ENCODE data around the gene FCHO1.

DNA sequence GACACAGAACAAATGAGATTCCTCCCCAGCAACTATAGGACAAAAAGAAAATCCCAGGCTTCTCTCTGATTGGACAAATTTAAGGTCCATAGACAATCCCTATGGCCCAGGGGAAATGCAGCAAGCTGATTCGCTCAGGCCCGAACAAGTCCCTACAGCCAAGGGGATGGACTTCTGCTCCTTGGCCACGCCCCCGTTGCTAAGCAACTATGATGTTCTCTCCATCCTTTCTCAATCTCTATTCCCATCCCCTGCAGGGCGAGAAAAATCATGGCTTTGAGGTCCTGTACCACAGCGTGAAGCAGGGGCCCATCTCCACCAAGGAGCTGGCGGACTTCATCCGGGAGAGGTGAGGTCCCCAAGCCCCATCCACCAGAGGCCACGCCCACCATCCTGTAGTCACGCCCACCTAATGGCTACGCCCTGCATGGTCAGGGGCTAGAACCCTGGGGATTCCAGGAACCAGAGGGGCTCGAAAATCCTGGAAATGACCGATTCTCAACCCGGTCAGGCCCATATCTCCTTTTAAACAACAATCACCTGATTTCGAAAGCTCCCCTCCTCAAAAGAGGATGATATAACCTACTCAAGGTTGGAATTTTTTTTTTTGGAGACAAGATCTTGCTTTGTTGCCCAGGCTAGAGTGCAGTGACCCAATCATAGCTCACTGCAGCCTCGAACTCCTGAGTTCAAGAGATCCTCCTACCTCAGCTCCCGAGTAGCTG, 11.4 kb downstream of the FCHO1 start:
- TF ChIP-seq, protein P1, sequence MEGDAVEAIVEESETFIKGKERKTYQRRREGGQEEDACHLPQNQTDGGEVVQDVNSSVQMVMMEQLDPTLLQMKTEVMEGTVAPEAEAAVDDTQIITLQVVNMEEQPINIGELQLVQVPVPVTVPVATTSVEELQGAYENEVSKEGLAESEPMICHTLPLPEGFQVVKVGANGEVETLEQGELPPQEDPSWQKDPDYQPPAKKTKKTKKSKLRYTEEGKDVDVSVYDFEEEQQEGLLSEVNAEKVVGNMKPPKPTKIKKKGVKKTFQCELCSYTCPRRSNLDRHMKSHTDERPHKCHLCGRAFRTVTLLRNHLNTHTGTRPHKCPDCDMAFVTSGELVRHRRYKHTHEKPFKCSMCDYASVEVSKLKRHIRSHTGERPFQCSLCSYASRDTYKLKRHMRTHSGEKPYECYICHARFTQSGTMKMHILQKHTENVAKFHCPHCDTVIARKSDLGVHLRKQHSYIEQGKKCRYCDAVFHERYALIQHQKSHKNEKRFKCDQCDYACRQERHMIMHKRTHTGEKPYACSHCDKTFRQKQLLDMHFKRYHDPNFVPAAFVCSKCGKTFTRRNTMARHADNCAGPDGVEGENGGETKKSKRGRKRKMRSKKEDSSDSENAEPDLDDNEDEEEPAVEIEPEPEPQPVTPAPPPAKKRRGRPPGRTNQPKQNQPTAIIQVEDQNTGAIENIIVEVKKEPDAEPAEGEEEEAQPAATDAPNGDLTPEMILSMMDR (IDR thresholded peaks at IDR 0.05), result no peak
- TF ChIP-seq POLR2A (IDR thresholded peaks at IDR 0.05), result no peak

Data from Peyer's patch (tissue), 4 donors.